ENCODE measurements around the gene SMIM28. TPM values are rescaled to one million over a fixed set of nuclear protein-coding genes. Genes with fewer than 3 reads are reported as not detected.
"Not testable (repeated sequence)": the region's sequence is repeated elsewhere in the genome, so short reads cannot be mapped to it uniquely, and the experiment has no call there.

SMIM28 gene
- not detected for polyA plus RNA-seq (2013, experiment 1 of 2; ENCODE audit: insufficient read length)
- not detected for polyA plus RNA-seq (2013, experiment 2 of 2; ENCODE audit: insufficient read length)

DNA sequence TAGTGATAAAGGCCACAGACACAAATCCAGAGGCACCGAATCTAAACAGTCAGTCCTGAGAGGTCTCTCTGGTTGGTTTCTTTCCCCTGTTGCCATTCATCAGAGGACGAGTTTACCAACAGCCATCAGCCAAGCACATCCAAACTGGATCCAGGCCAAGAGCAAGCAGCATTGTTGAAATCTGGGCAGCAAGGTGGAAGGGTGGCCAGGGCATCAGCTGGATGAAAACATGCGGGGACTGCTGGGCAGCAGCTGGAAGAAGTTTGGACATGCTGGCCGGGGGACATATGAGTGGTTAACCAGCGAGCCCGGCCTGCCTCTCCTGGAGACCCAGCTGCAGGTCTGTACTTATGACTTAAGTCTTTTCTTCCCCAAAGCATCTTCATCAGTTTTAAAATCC lies at the start of gene SMIM28:
TSS of gene SMIM28 (plus strand) at position 62 of the 400 bp plus-strand sequence. CDS start at position 230, 168 bp downstream.
- DNase-seq: no peak

DNA sequence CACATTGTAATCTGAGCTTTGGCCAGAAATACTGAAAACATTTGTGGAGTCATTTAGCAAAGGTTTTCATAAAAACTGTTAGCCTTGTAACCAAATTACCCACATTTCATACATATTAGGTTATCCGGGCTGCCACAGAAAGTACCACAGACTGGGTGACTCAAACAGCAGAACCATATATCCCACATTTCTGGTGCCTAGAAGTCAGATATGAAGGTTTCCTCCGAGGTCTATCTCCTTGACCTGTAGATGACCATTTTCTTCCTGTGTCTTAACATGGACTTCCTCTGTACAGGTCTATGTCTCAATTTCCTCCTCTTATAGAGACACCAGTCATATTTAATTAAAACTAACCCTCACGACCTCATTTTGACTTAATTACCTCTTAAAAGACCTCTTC lies 49.5 kb upstream of the SMIM28 start:
- no peak for DNase-seq

DNA sequence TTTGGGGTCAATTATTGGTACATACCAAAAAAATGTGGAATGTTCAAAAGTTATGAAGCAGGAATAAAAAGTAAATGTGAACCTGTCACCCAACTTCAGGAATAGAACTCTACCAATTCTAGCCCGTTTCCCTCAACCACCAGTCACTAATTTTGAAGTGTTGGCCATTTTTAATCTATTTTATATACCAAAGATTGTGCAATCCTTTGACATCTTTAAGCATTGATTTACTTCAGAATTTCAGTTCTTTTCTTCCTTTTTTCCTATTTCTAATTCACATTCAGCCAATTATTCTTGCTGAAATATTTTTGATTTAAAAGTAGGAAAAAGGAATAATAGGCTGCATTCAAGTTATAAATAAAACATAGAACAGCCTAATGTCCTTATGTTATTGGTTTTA lies 46.9 kb upstream of the SMIM28 start:
- DNase-seq: no peak

DNA sequence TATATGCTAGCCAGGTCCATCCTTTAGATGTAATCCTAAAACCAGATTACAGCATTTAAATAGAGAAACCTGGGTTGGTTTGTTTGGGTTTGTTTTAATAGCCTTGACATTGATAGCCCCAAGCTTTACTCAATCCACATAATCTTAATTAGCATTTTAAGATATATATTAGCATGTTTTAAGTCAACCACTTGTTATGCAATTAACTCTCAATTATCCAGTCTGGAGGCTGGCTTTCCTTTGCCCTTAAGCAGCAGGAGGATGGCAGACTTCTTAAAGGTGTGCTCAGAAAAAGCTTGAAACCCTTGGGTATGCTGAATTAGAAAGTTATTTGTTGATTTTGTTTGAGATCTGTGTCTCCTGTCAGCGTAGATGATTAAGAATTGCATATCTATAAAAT lies 46.3 kb upstream of the SMIM28 start:
- no peak for DNase-seq

DNA sequence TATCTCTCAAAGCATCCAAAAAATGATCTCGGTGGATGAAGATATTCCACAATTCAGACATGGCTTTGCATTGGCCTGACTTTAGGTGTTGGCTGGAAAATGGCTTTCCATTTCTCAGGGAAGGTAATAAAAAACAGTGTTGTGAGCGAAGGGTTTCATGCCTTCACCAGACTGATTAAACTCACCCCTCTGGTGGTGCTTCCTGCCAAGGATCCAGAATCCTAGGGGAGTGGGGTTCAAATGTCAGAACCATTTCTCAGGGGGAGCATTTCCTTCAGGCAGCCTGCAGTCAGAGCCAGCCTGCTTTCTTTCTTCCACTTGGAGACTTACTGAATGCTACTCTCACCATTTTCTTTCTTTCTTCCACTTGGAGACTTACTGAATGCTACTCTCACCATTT lies 45.7 kb upstream of the SMIM28 start:
- no peak for DNase-seq

DNA sequence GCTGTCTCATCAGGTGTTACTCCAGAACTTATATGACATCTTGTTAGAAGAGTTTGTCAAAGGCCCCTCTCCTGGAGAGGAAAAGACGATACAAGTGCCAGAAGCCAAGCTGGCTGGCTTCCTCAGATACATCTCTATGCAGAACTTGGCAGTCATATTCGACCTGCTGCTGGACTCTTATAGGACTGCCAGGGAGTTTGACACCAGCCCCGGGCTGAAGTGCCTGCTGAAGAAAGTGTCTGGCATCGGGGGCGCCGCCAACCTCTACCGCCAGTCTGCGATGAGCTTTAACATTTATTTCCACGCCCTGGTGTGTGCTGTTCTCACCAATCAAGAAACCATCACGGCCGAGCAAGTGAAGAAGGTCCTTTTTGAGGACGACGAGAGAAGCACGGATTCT lies 43.7 kb upstream of the SMIM28 start:
- no peak for DNase-seq

DNA sequence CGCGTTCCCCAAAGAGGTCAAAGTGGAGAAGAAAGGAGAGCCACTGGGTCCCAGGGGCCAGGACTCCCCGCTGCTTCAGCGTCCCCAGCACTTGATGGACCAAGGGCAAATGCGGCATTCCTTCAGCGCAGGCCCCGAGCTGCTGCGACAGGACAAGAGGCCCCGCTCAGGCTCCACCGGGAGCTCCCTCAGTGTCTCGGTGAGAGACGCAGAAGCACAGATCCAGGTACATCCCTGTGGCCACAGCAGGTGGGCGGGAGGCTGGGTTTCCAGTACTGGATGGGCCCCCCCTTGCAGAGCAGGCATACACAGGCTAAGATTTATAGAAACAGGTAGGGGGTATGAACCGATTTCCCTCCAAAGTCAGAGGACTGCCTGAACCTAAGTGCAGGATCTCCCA lies 42.7 kb upstream of the SMIM28 start:
- DNase-seq: no peak

DNA sequence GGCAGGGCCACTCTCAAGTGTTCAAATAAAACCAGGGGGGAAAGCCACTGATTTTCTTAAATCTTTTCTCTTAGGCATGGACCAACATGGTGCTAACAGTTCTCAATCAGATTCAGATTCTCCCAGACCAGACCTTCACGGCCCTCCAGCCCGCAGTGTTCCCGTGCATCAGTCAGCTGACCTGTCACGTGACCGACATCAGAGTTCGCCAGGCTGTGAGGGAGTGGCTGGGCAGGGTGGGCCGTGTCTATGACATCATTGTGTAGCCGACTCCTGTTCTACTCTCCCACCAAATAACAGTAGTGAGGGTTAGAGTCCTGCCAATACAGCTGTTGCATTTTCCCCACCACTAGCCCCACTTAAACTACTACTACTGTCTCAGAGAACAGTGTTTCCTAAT lies 41.5 kb upstream of the SMIM28 start:
- no peak for DNase-seq

DNA sequence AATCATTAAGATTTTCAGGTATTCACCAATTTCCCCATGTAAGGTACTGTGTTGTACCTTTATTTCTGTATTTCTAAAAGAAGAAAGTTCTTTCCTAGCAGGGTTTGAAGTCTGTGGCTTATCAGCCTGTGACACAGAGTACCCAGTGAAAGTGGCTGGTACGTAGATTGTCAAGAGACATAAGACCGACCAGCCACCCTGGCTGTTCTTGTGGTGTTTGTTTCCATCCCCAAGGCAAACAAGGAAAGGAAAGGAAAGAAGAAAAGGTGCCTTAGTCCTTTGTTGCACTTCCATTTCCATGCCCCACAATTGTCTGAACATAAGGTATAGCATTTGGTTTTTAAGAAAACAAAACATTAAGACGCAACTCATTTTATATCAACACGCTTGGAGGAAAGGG lies 40.6 kb upstream of the SMIM28 start:
- DNase-seq: no peak

DNA sequence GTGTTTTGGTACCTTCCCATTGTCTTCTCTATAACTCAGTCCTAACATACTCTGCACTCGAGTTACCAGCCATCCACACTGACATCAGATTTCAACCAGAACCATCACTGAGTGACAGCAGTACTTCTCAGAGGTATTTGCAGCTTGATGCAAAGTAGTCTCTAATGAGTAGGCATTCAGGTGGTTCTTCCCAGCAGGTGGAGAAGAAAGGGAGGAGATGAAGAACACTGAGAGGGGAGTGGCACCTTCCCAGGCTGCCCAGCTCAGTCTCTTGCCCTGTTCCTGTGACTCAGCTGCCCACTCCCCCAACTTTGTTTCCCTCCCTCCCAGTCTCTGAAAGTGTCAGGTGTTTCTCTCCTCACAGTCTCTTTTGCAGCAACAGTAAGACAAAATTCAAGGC lies 38.7 kb upstream of the SMIM28 start:
- DNase-seq: no peak

DNA sequence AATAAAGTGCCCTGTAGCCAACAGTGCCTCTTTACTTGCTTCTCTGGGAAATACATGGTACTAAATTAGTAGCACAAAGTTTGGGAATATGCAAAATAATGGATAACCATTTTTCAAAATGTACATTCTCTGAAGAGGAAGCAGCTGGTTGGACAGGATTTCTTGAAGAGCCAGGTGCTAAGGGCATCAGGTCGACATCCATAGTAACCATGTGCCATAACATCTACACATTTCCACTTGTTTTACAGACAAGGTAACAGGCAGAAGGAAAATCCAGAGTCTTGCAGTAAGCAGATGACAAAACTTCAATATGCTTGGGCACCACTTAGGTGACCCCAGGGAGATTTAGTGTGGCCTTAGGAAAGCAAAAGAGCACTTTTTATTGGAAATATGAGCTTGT lies 36.5 kb upstream of the SMIM28 start:
- DNase-seq: no peak

DNA sequence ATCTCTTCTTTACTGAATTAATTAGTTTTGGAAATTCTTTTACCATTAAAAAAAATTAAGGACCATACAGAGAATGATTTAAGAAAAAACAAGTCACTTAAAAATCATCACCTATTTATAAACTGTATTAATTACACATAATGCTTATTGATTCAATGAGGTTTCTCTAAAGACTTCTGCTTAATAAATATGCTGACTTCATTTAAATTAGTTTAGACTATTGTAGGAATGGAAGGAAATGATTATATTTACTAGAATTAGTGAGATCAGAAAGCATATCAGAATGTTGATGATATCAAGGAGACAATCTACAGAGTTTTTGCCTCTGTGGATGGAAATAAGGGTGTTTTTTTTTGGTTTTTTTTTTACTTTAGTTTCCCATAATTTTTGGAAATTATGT lies 34.6 kb upstream of the SMIM28 start:
- DNase-seq: no peak

DNA sequence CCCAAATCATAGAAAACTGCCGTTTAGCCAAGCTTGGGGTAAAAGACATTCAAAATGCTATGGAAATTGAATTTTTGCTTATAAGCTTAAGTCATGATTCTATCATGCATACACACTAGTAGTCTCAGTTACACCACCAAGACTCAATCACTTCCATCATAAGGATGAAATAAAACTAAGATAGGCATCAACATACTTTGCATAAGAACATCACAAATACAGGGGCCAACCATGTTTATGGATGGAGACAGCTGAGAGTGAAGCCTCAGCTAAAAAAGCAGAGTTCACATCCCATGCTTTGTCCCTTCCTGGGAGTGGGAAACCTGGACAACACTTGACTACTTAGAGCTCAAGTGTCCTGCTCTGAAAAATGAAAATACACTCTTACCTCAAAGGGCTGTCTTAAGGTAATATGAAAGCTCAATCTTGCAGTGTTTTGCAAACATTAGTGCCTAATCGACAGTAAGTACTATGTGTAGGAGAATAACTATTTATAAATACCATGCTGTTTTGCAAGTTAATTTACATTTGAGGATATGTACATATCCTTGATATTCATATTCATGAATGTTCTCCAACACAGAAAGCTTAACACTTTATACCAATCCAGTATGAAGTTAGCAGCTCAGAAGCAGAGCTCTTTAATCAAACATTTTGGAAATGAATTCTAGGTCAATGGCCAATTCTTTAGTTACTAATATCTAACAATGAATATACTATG lies 32.0 kb upstream of the SMIM28 start:
- DNase-seq: no peak

DNA sequence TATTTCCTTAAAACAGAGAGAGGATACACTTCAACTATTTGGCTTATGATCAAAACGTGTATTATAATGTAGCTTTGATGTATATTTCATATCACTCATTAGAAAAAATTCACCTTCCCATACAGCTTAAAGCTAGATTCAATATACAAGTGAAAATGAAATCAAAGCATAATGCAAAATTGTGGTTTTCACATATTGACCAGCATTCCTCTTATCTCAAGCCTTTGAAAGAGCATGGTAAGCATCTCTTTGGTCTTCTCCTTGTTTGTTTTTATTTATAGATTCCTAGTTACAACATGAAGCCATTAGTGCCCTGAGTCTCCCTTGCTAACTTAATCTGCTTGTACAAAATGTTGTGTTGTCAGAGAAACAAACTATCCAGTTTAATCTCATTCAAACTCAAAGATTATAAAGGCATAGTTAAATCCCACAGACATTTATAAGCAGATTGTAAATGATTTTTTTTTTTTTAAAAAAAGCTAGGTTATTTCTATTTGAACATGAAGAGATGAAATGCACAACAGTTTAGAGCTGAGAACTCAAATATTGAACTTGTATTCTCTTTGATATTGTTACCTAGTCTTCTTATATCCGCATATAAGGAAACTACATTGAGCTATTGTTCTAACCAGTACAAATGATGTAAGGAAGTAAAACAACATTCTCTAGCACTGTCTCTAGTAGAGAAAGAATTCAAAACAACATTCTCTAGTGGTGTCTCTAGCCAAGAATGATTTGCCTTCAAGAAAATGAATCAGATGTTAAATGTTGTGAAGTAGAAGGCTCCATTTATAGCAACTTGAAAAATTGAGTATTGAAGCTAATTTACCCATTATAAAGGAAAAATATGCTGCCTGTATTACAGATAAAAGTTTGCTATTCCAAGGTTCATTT lies 31.2 kb upstream of the SMIM28 start:
- peak; percentile 54 for DNase-seq

DNA sequence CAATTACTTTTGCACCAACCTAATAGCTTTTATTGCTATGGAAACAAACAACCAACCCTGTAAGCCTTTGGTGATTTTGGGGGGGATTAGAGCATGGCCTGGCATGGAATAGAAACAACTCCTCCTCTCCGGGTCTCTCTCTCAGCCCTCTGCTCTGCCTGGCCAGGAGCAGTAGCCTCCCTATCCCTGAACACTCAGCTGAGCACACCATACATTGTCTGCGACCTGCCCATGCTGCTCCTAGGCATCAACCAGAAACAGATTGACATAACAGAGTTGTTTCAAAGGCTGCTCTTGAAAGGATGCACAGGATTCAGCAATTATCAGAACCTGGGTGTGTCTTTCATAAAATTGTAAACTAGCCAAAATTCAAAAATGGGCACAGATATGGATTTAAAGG lies 29.8 kb upstream of the SMIM28 start:
- no peak for DNase-seq

DNA sequence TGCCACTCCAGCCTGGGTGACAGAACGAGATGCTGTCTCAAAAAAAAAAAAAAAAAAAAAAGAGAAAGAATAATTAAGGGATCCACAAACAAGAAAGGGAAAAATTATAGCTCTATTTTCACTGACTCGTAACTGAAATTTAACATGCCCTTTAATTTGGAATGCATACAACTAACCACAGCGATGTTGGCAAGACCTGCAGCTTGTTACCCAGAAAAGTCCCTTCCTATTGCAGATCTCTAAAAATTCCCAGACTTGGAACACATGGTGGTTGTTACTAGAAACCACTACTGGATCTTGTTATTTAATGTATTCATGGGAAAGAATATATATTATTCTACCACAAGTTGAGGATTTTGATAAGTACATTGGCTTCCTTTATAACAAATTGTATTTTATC lies 27.8 kb upstream of the SMIM28 start:
- DNase-seq: peak; percentile 47

DNA sequence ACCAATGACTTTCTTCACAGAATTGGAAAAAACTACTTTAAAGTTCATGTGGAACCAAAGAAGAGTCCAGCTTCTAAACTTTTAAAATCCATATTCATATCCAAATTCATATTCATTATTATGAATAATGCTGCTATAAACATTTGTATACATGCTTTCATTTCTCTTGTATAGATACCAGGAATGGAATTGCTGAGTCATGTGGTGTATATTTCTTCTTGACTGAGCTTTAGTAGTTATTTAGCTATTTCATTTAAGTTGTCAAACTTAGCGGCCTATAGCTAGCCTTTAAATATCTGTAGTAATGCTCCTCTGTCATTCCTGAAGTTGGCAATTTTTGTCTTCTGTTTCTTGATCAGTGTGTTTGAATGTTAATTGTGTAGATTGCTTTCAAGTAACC lies 19.8 kb upstream of the SMIM28 start:
- DNase-seq: no peak

DNA sequence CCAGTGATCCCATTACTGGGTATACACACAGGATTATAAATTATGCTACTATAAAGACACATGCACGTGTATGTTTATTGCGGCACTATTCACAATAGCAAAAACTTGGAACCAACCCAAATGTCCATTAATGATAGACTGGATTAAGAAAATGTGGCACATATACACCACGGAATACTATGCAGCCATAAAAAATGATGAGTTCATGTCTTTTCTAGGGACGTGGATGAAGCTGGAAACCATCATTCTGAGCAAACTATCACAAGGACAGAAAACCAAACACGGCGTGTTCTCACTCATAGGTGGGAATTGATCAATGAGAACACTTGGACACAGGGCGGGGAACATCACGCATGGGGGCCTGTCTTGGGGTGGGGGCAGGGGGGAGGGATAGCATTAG lies 9.0 kb upstream of the SMIM28 start:
- DNase-seq: not testable (repeated sequence)

DNA sequence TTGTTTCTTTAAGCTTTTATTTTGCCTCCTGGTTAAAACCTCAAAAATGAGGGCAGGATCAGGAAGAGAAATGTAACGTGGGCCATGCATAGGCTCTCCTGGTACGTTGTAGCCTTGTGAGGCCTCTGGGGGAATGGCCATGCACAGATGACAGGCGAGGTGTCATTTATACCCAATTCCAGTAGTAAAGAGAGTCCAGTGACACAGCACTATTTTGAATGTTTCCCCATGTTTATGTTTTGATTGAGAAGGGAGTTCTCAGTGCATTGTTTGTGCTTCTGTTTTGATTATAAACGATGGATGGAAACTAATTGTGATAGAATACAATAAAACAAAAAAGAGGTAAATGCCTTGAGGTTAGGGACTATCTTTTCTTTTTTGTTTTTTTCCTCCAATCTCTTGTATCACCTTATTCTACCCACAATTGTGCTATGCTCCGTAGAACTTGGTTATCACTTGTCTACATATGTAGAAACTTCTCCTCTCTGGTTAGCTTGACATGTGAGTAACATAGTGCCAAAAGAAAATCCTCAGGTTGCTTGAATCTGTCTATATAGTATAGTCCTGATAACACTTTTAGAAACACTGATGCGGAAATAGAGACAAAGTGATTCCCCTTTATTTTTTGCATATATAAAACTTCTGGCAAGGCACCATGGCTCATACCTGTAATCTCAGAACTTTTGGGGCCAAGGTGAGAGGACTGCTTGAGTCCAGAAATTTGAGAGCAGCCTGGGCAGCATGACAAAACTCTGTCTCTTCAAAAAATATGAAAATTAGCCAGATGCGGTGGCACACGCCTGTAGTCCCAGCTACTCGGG lies 6.9 kb upstream of the SMIM28 start:
- DNase-seq: no peak

DNA sequence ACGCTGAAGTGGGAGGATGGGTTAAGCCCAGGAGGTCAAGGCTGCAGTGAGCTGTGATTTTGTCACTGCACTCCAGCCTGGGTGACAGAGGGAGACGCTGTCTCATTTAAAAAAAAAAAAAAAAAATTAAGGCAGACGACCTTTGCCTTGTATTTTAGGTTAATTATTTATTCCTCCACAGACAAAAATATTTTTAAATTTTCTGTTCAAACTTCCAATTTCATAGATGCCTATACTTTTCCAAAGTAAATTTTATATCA lies 6.3 kb upstream of the SMIM28 start:
- DNase-seq: no peak

DNA sequence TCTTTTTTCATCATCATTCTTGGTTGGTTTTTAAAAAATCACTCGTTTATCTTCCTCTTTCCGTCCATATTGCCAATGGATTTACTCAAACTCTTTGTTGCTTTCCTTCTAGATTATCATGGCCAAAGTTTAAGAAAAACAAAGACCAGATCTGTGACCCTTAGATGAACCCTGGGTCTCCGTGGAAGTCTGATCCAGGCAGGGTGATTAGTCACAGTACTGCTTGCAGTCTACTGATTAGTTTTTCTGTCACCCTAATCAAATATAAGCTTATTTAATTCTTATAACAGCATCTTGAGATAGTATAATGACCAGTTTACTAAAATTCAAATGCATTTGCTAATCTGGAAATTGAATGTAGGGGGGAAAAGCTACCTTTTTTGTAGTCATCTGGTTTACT lies 6.0 kb upstream of the SMIM28 start:
- DNase-seq: no peak

DNA sequence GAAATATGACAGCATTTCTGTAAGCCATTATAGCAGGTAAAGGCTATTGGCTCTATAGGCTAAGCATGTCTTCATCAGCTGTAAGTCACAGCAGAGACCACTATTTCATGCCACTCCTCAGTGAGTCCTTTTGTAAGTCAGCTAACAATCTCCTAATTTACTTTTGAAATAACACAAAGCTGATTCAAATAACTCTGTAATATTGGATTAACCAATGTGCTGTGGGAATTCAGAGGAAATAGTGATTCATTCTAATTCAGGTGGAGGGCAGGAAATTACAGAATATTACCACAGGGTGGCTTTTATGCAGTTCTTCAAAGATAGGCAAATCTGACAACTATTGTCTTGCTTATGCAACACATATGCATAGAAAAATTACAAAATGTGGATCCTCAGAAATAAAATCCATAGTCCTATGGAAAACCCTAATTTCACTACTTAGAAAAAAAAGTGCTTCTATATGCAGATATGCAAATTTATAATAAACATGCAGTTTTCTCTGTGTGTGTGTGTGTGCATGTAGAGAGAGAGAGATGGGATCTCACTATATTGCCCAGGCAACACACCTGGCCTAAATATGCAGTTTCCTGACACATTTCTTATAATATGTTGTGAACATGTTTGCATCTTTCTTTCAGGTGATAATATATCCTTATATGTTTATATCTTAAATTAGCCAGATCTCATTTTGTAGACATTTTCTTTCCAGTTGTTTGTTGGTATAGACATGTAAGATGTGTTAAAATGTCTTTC lies 4.8 kb upstream of the SMIM28 start:
- DNase-seq: no peak

DNA sequence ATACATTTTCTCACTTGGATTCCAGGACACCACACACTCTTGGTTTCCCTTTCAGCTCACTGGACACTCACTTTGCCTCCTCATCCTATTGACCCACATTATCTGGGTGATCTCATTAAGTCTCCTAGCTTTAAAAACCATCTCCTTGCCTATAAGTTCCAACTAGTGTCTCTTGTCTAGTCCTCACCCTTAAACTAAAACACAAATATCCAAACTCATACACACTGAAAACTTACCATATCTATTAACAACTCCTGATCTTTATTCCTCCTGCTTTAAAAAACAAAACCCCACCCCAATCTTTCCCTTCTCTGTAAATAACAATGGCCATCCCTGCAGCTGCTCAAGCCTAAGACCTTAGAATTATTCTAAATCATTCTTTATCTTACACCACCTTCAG lies 3.5 kb upstream of the SMIM28 start:
- no peak for DNase-seq
